ENCODE measurements around the gene SLC22A17. TPM values are rescaled to one million over a fixed set of nuclear protein-coding genes. Genes with fewer than 3 reads are reported as not detected.

Gene SLC22A17
- total RNA-seq, 1 experiment from 2014 or later, result 5.9 TPM

DNA sequence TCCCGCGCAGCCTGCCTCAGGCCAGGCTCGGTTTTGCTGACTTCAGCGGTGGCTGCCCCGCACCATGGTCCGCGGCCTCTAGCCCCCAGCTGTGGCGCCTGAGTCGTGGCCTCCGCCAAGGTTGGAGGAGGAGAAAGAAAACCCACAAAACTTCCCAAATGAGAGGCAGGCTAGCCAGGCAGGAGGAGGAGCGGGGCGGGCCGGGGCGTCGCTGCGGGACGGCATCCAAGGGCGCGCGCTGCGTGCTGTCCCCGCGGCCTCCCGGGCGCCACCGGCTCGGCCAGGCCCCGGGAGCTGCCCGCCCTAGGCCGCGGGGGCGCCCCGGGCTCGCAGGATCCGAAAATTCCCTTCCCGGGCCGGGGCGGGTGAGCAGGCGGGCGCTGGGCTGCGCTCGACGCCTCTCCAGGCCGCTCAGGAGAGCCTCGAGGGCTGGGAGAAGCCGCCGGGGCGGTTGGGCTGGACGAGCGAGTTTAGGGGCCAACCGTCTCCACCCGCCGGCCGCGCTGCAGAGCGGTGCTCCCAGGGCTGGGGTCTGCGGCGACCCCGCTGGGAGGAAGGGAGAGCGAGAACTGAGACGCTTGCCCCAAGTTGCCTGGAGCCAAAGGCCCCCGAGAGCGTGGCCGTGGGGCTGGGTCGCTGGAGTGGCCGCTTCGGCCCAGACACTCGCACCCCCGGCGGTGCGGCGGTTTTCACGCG lies 12.5 kb upstream of the SLC22A17 start, which contains the start of gene EFS:
TSS of gene EFS (minus strand) at position 137 of the 696 bp plus-strand sequence. CDS start 147 bp downstream, outside the sequence.
- no peak within 1 kb of the TSS for H3K4me3 ChIP-seq (replicated peaks in 1 of 2; ENCODE audit: low read depth in 1 of 2, low read length in 2 of 2)
- BruUV-seq (replicated peaks), result no TSS peak
- ChIA-PET CTCF (no interaction called here), POLR2A (no interaction called here), RAD21 (ENCODE audit: low non-redundant PET in 1 of 2, low total read pairs in 2 of 2, uncharacterized antibody in 2 of 2, unreplicated experiment in 2 of 2) (no interaction called here)
- H3K9me2 ChIP-seq (ENCODE audit: insufficient read depth), result no peaks in the 10 kb centered on the region
- ATAC-seq (no peak), DNase-seq (ENCODE audit: low read depth, low spot score) (no peak)
- TF ChIP-seq FOSL1 (IDR thresholded peaks at IDR 0.05; ENCODE audit: low read depth) (no peak), SIN3A (IDR thresholded peaks at IDR 0.05; ENCODE audit: low read depth) (no peak), TCF7L2 (IDR thresholded peaks at IDR 0.05; ENCODE audit: borderline replicate concordance, extremely low read depth, insufficient read depth, insufficient read length) (no peak), ZNF274 (IDR thresholded peaks at IDR 0.05; ENCODE audit: low read depth, low read length) (no peak), POLR2A (IDR thresholded peaks at IDR 0.05; ENCODE audit: borderline replicate concordance, extremely low read depth, insufficient read depth, insufficient read length) (no peak), ATF3 (IDR thresholded peaks at IDR 0.05) (no peak), RAD21 (IDR thresholded peaks at IDR 0.05; ENCODE audit: low read depth) (no peak), SRF (IDR thresholded peaks at IDR 0.05; ENCODE audit: low read depth) (no peak), CBX3 (IDR thresholded peaks at IDR 0.05; ENCODE audit: low read depth) (no peak), ZFX (IDR thresholded peaks at IDR 0.05) (no peak)
- H3K9ac ChIP-seq (ENCODE audit: low read length), result no peak within 1 kb of the TSS
- no peak within 1 kb of the TSS for H3K4me2 ChIP-seq (ENCODE audit: low read length)
- H3K79me2 ChIP-seq (ENCODE audit: insufficient read depth, low read length), result no peaks in the 10 kb centered on the region
- no peaks in the 10 kb centered on the region; a peak in 1 of 4 replicates for H3K4me1 ChIP-seq (ENCODE audit: control insufficient read depth in 1 of 2, insufficient read depth in 2 of 2, low read length in 2 of 2)
- H3K36me3 ChIP-seq (ENCODE audit: control insufficient read depth in 1 of 2, insufficient read depth in 2 of 2, low read length in 2 of 2), result no peaks in the 10 kb centered on the region
- no peaks in the 10 kb centered on the region for H4K20me1 ChIP-seq (ENCODE audit: insufficient read depth)
- H3K27ac ChIP-seq (ENCODE audit: low read depth, low read length), result no peak within 1 kb of the TSS
- intact Hi-C loops (cut with micrococcal nuclease), result no loop called here
- no peaks in the 10 kb centered on the region for H3K9me3 ChIP-seq (ENCODE audit: control insufficient read depth in 1 of 2, insufficient read depth in 1 of 2, low read depth in 1 of 2, low read length in 2 of 2)
- H2AFZ ChIP-seq (ENCODE audit: low read depth, low read length, poor library complexity, severe bottlenecking), result no peak within 1 kb of the TSS
- 0 out of 2 replicates have a peak, but pooled peaks cover 3% of the 10 kb centered on the region for H3K27me3 ChIP-seq (ENCODE audit: insufficient read depth, low read length)
